HUES64 (cell line): ENCODE data around the gene NSUN7. TPM values are rescaled to one million over a fixed set of nuclear protein-coding genes. Genes with fewer than 3 reads are reported as not detected.
"Not testable (repeated sequence)": the region's sequence is repeated elsewhere in the genome, so short reads cannot be mapped to it uniquely, and the experiment has no call there.

ENCODE experiments used
- H3K27ac ChIP-seq: 2 replicates; pipeline ENCODE4 v1.7.0; 2013; ENCODE audit warnings: low read depth, low read length, inconsistent platforms
- H3K27me3 ChIP-seq: 2 replicates; pipeline ENCODE4 v1.6.1; 2013; ENCODE audit warnings: mild to moderate bottlenecking, low read length; ENCODE audit not compliant: insufficient read depth
- H3K36me3 ChIP-seq: 2 replicates; pipeline ENCODE4 v1.6.1; 2013; ENCODE audit warnings: mild to moderate bottlenecking, low read length; ENCODE audit not compliant: insufficient read depth
- H3K4me1 ChIP-seq: 2 replicates; pipeline ENCODE4 v1.6.1; 2013; ENCODE audit warnings: mild to moderate bottlenecking, low read length, moderate library complexity; ENCODE audit not compliant: insufficient read depth
- H3K4me3 ChIP-seq: 2 replicates; pipeline ENCODE4 v1.5.1; 2013; ENCODE audit warnings: mild to moderate bottlenecking, low read length, moderate library complexity
- H3K9ac ChIP-seq: 2 replicates; pipeline ENCODE4 v1.6.1; 2013; ENCODE audit warnings: mild to moderate bottlenecking, low read depth, low read length
- H3K9me3 ChIP-seq: 2 replicates; pipeline ENCODE4 v1.6.1; 2013; ENCODE audit warnings: low read depth, low read length; ENCODE audit not compliant: insufficient read depth
- WGBS: fragments of 150-250, 120-280 bp; methylation state at CpG from one replicate; pipeline ENCODE4 v1.1.7; 2013; ENCODE audit warnings: missing lambda C conversion rate; 5-methylcytosine and 5-hydroxymethylcytosine counted together
- polyA plus RNA-seq, 2 experiments: library from polyadenylated mRNA; stranded (reverse); fragments of 50-300 nt; gene quantifications; one replicate each; pipeline ENCODE4 v1.2.3, GENCODE V29; 2013

Gene NSUN7
- 8.9 TPM for polyA plus RNA-seq (2013, experiment 1 of 2)
- polyA plus RNA-seq (2013, experiment 2 of 2): 12.1 TPM

GRCh38 chr4:40749717-40750460 is at the start of gene NSUN7:
Gene NSUN7, plus strand, starts transcription at chr4:40749955. Its CDS starts 739 bp downstream, at chr4:40750694.
- peak within 1 kb of the TSS; percentile 85 for H3K9ac ChIP-seq
- 0 out of 2 replicates have a peak, but pooled peaks cover 6% of the 10 kb centered on the region for H3K4me1 ChIP-seq
- H3K27me3 ChIP-seq: no peaks in the 10 kb centered on the region
- peaks cover 13% of the 10 kb centered on the region for H3K36me3 ChIP-seq
- peaks cover 7% of the 10 kb centered on the region; the same call in 1 of the 2 replicates for H3K9me3 ChIP-seq
- peak within 1 kb of the TSS; percentile 83 for H3K4me3 ChIP-seq
- H3K27ac ChIP-seq: peak within 1 kb of the TSS; percentile 71
- 1% methylated on average over 75 of the region's 75 CpGs for WGBS

GRCh38 chr4:40702137-40702799 is 47.5 kb upstream of the NSUN7 start:
- H3K27ac ChIP-seq: no peak overlapping the region
- H3K27me3 ChIP-seq: no peaks in the 10 kb centered on the region
- no peaks in the 10 kb centered on the region for H3K4me1 ChIP-seq
- H3K4me3 ChIP-seq: no peak overlapping the region
- WGBS: 85% methylated on average over 5 of the region's 5 CpGs
- H3K36me3 ChIP-seq: no peaks in the 10 kb centered on the region
- no peak overlapping the region for H3K9ac ChIP-seq
- H3K9me3 ChIP-seq: no peaks in the 10 kb centered on the region

GRCh38 chr4:40702800-40703151 is 47.0 kb upstream of the NSUN7 start:
- Histone ChIP-seq H3K36me3 (no peaks in the 10 kb centered on the region), H3K9ac (no peak overlapping the region), H3K27ac (no peak overlapping the region), H3K4me3 (no peak overlapping the region), H3K27me3 (no peaks in the 10 kb centered on the region), H3K4me1 (no peaks in the 10 kb centered on the region), H3K9me3 (no peaks in the 10 kb centered on the region)
- 45% methylated on average over 2 of the region's 2 CpGs for WGBS

DNA sequence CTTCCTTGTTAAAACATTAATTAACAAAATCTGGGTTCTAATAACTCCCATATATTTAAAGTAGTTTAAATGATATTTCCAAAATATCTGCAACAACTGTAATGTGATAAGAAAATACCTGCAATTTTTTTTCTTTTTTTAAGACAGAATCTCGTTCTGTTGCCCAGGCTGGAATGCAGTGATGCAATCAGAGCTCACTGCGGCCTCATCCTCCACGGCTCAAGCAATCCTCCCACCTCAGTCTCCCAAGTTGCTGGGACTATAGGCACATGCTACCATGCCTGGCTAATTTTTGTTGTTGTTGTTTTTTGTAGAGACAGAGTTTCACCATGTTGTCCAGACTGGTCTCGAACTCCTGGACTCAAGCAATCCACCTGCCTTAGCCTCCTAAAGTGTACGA is 45.7 kb upstream of the NSUN7 start:
- H3K4me1 ChIP-seq: no peaks in the 10 kb centered on the region
- no peak overlapping the region for H3K4me3 ChIP-seq
- H3K9me3 ChIP-seq: no peaks in the 10 kb centered on the region
- no peak overlapping the region for H3K9ac ChIP-seq
- 95% methylated on average over 5 of the region's 5 CpGs for WGBS
- H3K27ac ChIP-seq: no peak overlapping the region
- no peaks in the 10 kb centered on the region for H3K27me3 ChIP-seq
- no peaks in the 10 kb centered on the region for H3K36me3 ChIP-seq

DNA sequence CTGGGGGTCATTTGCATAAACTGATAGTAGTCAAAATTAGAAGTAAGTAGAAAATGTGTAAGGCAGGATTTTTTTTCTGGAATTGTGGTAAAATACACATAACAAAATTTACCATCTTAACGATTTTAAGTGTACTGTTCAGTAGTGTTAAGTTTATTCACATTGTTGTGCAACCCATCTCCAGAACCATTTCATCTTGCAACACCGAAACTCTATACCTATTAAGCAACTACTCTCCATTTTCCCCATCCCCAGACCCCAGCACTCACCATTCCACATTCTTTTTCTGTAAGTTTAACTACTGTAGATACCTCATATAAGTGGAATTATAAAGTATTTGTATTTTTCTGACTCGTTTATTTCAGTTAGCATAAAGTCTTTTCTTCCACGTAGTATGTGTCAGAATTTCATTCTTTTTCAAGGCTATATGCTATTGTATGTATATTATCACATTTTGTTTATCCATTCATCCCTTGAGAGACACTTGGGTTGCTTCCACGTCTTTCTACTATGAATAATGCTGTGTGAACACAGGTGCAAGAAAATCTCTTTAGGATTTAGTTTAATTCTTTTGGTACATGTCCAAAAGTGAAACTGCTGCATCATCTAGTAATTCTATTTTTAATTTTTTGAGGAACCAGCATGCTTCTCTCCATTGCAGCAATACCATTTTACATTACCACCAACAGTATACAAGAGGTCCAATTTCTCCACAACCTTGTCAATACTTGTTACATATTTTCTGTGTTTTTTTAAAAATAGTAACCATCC is 39.1 kb upstream of the NSUN7 start:
- no peaks in the 10 kb centered on the region for H3K9me3 ChIP-seq
- 89% methylated on average over 2 of the region's 5 CpGs for WGBS
- peaks cover 9% of the 10 kb centered on the region for H3K4me1 ChIP-seq
- H3K4me3 ChIP-seq: no peak overlapping the region
- no peak overlapping the region for H3K9ac ChIP-seq
- no peak overlapping the region for H3K27ac ChIP-seq
- H3K36me3 ChIP-seq: no peaks in the 10 kb centered on the region
- H3K27me3 ChIP-seq: no peaks in the 10 kb centered on the region

DNA sequence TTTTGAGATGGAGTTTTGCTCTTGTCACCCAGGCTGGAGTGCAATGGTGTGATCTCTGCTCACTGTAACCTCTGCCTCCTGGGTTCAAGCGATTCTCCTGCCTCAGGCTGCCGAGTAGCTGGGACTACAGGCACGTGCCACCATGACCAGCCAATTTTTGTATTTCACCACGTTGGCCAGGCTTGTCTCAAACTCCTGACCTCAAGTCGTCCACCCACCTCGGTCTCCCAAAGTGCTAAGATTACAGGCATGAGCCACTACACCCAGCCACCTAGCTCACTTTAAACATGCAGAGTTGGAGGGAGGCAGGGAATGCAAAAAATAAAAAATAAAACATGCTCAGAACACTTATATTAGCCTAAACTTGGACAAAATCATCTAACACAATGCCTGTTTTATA is 36.8 kb upstream of the NSUN7 start:
- WGBS: 80% methylated on average over 6 of the region's 6 CpGs
- H3K4me3 ChIP-seq, H3K36me3 ChIP-seq, H3K9ac ChIP-seq, H3K27ac ChIP-seq, H3K27me3 ChIP-seq, H3K4me1 ChIP-seq, H3K9me3 ChIP-seq: not testable (repeated sequence)

- Histone ChIP-seq H3K36me3 (no peaks in the 10 kb centered on the region), H3K4me1 (peaks cover 17% of the 10 kb centered on the region), H3K9me3 (no peaks in the 10 kb centered on the region), H3K9ac (no peak overlapping the region), H3K27me3 (no peaks in the 10 kb centered on the region), H3K4me3 (no peak overlapping the region), H3K27ac (no peak overlapping the region)
- 73% methylated on average over 2 of the region's 2 CpGs for WGBS
Observed at GRCh38 chr4:40713798-40714197, 36.0 kb upstream of the NSUN7 start.

GRCh38 chr4:40718586-40718985 is 31.2 kb upstream of the NSUN7 start:
- no peak overlapping the region for H3K9ac ChIP-seq
- no peaks in the 10 kb centered on the region for H3K36me3 ChIP-seq
- H3K4me1 ChIP-seq: peaks cover 26% of the 10 kb centered on the region
- H3K4me3 ChIP-seq: no peak overlapping the region
- H3K27ac ChIP-seq: peak overlapping the region; percentile 44; the same call in 1 of the 2 replicates
- H3K9me3 ChIP-seq: no peaks in the 10 kb centered on the region
- no peaks in the 10 kb centered on the region for H3K27me3 ChIP-seq
- WGBS: 27% methylated on average over 3 of the region's 3 CpGs

- peak overlapping the region; percentile 44; the same call in 1 of the 2 replicates for H3K27ac ChIP-seq
- H3K36me3 ChIP-seq: no peaks in the 10 kb centered on the region
Observed at GRCh38 chr4:40719008-40719623, 30.6 kb upstream of the NSUN7 start.

DNA sequence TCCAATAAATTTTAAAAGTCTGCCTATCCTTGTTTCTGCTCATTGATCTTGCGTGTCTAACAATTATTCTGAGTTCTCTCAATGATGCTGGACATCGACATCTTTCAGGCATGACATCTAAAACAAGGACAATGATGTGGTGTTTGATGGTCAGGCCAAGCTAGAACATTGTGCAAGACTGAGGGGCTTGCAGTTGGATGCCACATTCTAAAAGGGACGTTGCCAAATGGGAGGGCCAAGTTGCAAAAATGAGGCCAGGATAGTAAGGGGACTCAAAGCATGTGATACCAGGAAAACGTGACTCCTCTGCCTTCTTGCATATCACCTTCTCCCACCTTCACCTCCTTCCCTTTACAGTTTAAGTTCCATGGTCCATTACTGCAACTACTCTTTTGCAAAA is 29.4 kb upstream of the NSUN7 start:
- 82% methylated on average over 4 of the region's 4 CpGs for WGBS
- H3K27me3 ChIP-seq: no peaks in the 10 kb centered on the region
- H3K27ac ChIP-seq: no peak overlapping the region
- H3K9ac ChIP-seq: no peak overlapping the region
- H3K36me3 ChIP-seq: no peaks in the 10 kb centered on the region
- H3K4me1 ChIP-seq: peaks cover 18% of the 10 kb centered on the region
- no peak overlapping the region for H3K4me3 ChIP-seq
- no peaks in the 10 kb centered on the region for H3K9me3 ChIP-seq

More at GRCh38 chr4:40719008-40719623, 30.6 kb upstream of the NSUN7 start:
- 49% methylated on average over 5 of the region's 5 CpGs for WGBS
- no peak overlapping the region for H3K9ac ChIP-seq
- no peaks in the 10 kb centered on the region for H3K27me3 ChIP-seq
- H3K4me3 ChIP-seq: no peak overlapping the region
- peaks cover 21% of the 10 kb centered on the region for H3K4me1 ChIP-seq
- no peaks in the 10 kb centered on the region for H3K9me3 ChIP-seq

GRCh38 chr4:40720916-40721315 is 28.8 kb upstream of the NSUN7 start:
- H3K27ac ChIP-seq: no peak overlapping the region
- no peaks in the 10 kb centered on the region for H3K36me3 ChIP-seq
- H3K4me3 ChIP-seq: no peak overlapping the region
- WGBS: 73% methylated on average over 3 of the region's 3 CpGs
- H3K9ac ChIP-seq: no peak overlapping the region
- no peaks in the 10 kb centered on the region for H3K9me3 ChIP-seq
- no peaks in the 10 kb centered on the region for H3K27me3 ChIP-seq
- H3K4me1 ChIP-seq: peaks cover 18% of the 10 kb centered on the region
